CD1c-positive myeloid dendritic cell (primary cell): ENCODE data around the gene OTOS.
A peak's percentile ranks its signal among the peaks of the same experiment; 100 is the strongest.

Experiments used
- DNase-seq: peaks from one replicate; pipeline ENCODE4 v3.0.0-alpha.2; 2016; ENCODE audit errors: extremely low spot score

OTOS gene

GRCh38 chr2:240136013-240136670 lies 4.3 kb downstream of the OTOS start, which contains the start of gene COPS9:
TSS of gene COPS9 (minus strand) at chr2:240136305. CDS start at chr2:240136284, 21 bp downstream.
- peak; percentile 92 for DNase-seq

DNA sequence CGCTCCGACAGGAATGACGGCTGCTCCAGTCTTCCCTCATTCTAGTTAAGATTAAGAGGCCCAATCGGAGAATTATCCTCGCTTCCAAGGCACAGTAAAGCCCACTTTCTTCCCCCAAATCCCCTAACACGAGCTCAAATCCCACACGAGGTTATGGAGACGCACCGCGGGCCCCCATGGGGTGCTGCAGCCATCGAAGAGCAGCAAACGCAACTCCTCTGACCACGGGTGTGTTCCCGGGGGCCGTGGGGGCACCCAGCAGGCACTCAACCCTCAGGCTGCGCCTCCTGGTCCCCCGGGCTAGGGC lies 4.8 kb downstream of the OTOS start:
- DNase-seq: no peak

DNA sequence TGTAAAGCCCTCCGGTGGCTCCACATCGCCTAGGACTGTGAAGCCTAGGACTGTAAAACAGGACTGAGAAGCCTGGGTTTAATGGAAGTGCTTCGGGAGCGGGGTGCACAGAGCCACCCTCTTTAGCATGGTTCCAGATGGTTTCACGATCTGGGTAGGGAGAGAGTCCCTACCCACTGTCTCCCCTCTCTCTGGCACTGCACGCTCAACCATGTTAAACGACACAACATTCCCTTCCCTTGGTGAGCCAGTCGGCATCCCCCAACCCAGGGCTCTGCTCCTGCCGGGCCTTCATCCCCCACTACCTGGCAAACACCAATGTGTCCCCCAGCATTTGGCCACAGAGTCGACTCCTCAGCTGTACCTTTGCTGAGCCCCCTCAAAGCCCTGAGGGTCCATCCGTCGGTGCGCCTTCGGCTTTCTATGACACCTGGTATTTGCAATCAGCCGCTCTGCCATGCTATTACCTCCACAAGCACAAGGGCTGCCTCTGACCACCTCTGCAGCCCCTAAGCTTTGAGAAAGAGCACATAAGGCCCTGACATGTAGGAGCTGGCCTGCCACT lies 5.4 kb downstream of the OTOS start:
- no peak for DNase-seq

DNA sequence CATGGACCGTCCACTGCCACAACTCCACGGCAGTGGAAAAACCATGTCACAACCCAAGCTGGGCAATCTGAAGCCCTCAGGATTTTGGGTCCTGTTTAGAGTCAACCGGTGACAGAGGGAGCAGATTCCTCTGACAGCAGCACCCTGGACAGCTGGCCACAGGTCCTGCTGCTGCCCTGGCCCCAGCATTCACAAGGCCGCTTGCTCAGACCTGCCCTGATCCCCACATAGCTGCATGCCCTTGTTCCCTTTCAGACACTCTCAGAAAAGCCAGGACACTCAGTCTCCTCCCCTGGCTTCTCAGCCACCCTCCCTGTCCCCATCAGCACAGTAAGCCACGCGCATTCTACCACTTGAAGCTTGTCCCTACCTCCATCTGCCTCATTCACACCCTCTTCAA lies 6.0 kb downstream of the OTOS start:
- DNase-seq: no peak

DNA sequence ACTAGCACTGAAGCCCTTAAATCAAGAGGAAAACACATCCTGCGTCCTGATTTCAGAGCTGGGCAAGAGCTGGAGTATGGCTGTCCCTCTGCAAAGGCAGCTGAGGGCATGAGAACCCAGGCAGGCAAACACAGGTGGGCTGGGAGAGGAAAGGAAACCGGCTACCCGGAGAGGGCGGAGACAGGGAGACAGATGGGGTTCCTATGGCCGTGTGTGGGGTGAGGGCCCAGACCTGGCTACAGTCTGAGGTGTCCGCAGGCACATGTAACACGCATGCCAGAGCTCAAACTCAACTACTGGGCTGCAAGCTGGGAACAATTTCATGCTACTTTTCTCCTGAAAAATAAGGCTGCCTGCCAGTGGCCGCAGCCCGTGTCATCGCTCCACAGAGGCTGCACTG lies 7.1 kb downstream of the OTOS start:
- no peak for DNase-seq

GRCh38 chr2:240132651-240132980 lies 7.8 kb downstream of the OTOS start:
- no peak for DNase-seq

- no peak for DNase-seq
Measured at GRCh38 chr2:240131941-240132650, 8.4 kb downstream of the OTOS start.

DNA sequence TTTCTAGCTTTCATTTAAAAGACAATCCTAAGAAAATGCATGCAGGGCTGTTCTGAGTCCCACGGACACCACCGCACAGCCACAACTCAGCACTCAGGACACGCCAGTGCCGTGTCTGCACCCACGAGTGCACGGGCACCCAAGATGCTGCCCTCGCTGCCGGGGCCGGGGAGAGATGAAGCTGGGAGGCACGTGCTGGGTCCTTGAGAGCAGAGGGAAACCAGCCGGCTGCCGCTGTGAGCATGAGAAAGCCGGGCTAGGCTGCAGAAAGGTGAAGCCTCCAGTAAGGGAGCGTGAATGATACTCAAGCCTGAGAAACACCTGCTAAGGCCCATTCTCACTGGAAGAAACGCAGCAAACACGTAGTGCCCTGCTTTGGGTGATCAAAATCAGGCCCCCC lies 9.2 kb downstream of the OTOS start:
- no peak for DNase-seq

- no peak for DNase-seq
Measured at GRCh38 chr2:240130393-240131195, 9.9 kb downstream of the OTOS start.

GRCh38 chr2:240129731-240130392 lies 10.6 kb downstream of the OTOS start:
- no peak for DNase-seq

DNA sequence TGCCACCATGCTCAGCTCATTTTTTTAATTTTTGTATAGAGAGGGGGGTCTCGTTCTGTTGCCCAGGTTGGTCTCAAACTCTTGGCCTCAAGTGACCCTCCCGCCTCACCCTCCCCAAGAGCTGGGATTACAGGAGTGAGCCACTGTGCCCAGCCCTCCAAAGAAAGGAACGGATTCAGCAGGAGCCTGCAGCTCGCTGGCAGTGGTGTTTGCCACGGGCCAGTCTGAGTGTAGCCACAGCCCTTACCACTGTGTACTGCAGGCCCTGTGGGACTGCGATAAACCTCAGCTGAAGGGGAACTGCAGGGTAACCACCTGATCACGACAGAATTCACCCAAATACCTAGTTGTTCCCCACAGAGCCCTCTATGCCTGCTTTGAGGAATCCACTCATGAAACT lies 11.1 kb downstream of the OTOS start:
- no peak for DNase-seq

GRCh38 chr2:240128608-240129145 lies 11.8 kb downstream of the OTOS start:
- DNase-seq: no peak

DNA sequence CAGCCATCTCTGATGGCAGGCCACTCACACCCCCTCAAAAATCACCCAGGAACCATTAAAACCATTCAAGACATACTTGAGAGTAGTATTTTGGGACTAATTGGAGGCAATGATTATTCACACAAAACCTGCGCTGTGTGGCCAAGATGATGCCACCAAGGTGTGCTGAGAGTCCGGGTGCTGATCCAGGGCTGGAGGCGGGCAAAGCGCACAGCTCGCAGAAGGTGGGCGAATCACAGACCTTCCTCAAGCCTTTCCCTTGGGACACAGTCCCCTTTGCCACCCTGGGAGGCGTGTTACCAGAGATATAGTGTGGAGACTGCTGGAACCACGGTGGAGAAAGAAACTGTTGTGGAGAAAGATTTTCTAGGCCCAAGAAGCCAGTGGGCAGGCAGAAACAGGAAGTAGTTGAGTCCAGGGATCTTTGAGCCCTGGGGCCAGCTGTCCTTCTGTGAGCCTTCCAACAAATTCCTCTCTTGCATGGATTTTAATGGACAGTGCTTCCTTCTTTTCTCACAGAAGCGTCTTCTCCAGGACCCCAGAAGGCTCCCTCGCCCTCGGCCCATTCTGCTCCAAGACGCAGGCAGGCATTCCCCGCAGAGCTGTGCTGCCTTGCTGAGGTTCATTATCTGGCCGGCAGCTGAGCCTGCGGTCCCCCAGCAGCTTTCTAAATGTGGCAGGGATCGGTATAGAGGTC lies 12.4 kb downstream of the OTOS start:
- DNase-seq: no peak

GRCh38 chr2:240127191-240127750 lies 13.2 kb downstream of the OTOS start:
- no peak for DNase-seq

DNA sequence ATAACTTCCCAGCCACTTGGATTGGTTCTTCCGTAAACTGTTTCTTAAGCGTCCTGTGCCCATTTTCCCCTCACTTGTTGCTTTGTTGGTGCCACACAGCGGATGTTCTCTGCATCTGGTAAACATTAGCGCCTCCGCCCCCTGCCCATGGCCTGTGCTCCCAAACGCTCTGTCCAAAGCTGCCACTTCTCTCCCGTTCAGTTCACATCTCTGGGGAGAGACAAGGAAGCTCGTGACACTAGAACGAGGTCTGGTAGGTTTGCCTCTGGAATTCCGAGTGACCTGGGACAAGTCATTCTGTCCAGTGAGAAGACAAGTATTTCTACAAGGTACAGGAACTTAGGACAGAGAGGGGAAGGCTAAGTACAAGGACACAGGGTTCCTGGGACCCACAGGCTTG lies 13.7 kb downstream of the OTOS start:
- no peak for DNase-seq

DNA sequence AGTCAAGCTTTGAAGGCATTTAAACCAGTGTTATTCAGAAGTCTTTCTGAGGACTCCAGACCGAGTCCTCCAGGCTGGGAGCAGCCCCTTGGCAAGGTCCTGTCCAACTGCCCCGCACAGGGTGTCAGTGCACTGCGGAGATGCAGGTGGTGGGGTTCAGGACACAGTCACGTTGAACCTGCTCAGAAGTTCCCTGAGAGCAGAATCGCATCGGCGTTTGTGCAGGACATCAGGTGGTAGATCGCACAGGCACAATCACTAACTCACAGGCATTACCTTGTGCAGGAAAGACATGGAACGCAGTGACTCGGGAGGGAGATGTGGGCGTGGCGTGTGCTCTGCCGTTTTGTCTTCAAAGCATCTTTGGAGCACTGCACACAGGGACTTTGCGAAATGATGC lies 14.7 kb downstream of the OTOS start:
- no peak for DNase-seq

- no peak for DNase-seq
Measured at GRCh38 chr2:240124651-240125030, 15.8 kb downstream of the OTOS start.

DNA sequence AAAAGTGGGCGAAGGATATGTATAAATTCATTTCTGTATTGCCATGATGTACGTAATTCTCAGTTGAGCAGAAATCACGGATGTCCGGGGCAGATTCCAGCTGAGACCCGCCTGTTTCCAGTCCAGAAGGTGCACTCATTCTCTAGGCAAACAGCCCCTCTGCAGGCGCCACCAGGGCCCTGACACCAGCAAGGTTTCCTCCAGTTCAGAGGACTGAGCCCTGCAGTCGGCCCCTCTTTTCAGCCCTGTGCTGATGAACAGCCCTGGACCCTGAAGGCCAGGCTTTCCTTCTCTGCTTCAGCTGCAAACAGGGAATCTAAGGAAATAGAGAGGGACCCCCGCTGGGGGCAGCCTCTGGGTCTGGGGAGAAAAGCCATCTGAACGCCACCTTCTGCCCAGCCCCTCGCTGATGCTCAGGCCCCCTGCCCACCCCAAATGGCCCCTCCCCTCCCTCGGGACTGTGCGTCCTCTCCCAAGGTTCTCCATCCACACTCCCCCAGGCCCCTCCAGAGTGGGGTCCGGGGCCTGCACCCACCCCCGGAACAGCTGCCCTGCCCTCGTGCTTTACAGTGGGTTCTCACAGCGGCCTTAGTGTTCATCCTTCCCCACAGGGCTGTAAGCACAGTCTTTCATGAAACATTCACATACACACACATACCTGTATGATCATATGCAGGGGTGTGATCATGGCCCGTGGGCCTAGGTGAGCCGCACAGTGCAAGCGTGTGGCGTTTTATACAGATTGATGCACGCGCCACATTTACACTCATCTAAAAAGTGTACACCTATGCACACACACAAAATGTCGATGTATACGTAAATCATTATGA lies 16.4 kb downstream of the OTOS start:
- DNase-seq: no peak

DNA sequence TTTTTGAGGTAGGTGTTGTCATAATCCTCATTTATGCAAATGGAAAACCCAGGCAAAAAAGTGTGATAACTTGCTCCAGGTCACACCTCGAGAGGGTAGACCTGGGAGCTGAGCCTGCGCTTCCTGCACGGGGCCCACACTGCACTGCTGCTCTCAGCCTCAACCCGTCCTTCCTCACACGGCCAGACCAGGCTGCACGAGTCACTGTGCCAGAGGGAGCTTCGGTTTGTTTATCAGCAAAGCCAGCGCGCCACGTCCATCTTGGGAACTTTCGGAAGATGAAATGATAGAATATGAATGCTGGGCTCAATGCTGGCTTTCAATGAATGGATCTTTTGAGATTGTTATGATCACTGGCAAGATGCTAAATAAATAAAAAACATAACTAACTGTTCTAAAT lies 18.8 kb downstream of the OTOS start:
- DNase-seq: no peak

DNA sequence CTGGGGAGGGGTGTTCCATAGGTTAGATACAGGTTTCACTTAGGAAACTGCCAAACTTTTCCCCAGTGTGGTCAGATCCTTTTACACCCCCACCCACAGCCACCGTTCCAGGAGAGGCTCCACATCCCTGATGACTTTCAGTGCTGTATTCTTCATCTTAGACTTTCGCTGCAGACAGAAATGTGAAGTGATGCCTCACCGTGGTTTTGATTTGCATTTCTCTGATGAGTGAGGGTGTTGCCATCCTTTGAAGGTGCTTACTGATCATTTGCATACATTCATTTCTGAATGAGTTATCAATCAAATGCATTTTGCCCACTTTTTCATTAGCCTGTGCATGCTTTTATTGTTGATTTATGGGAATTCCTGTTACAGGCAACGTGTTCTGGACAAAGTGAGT lies 19.3 kb downstream of the OTOS start:
- DNase-seq: no peak
